Measurements from ENCODE around the gene EMB.
"Not testable (repeated sequence)": the region's sequence is repeated elsewhere in the genome, so short reads cannot be mapped to it uniquely, and the experiment has no call there.

DNA sequence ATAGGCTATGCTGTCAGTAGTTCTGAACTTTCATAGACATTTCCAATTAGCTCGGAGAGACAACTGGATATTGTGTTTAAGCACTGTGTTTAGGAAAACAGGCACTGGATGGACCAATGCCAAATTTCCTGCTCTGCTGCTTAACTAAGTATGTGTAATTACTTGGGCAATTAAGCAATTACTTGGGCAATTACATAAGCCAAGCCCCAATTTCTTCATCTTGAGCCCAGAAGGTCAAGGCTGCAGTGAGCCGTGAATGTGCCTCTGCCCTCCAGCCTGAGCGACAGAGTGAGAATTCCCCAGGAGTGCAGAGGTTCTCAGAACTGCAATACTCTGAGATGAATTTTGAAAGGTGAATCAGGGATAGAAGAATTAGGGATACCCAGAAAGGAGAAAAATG is 3.0 kb downstream of the EMB start:
- TF ChIP-seq CTCF, POLR2A (IDR thresholded peaks at IDR 0.05): not testable (repeated sequence)
